HG03175 (cell line): ENCODE data around the gene CD2AP.
A peak's percentile ranks its signal among the peaks of the same experiment; 100 is the strongest.
"Not testable (repeated sequence)": the region's sequence is repeated elsewhere in the genome, so short reads cannot be mapped to it uniquely, and the experiment has no call there.

Experiments used
- ATAC-seq: cut with Tn5 transposase; IDR thresholded peaks from one replicate; pipeline ENCODE4 v1.9.1; 2021; ENCODE audit warnings: mild to moderate bottlenecking, moderate library complexity; ENCODE audit not compliant: unreplicated experiment

Gene CD2AP

GRCh38 chr6:47477497-47478232 lies at the start of gene CD2AP:
CD2AP (plus strand) TSS chr6:47477789; CDS start chr6:47478245, 456 bp downstream.
- ATAC-seq = peak; percentile 83

- ATAC-seq = no peak
These were observed 49.3 kb upstream of the CD2AP start for GRCh38 chr6:47428288-47428687.

GRCh38 chr6:47428746-47429664 lies 48.6 kb upstream of the CD2AP start:
- no peak for ATAC-seq

GRCh38 chr6:47434372-47435253 lies 43.0 kb upstream of the CD2AP start:
- ATAC-seq = no peak

GRCh38 chr6:47435254-47435612 lies 42.4 kb upstream of the CD2AP start:
- no peak for ATAC-seq

- peak; percentile 70 for ATAC-seq
These were observed 40.0 kb upstream of the CD2AP start for GRCh38 chr6:47437592-47437991.

GRCh38 chr6:47438481-47439347 lies 38.9 kb upstream of the CD2AP start:
- ATAC-seq = peak; percentile 77

- peak; percentile 15 for ATAC-seq
These were observed 38.3 kb upstream of the CD2AP start for GRCh38 chr6:47439348-47439668.

GRCh38 chr6:47440719-47441118 lies 36.9 kb upstream of the CD2AP start:
- peak; percentile 81 for ATAC-seq

GRCh38 chr6:47444964-47445363 lies 32.6 kb upstream of the CD2AP start:
- not testable (repeated sequence) for ATAC-seq

- ATAC-seq = no peak
These were observed 30.8 kb upstream of the CD2AP start for GRCh38 chr6:47446669-47447330.

- ATAC-seq = no peak
These were observed 29.9 kb upstream of the CD2AP start for GRCh38 chr6:47447722-47448121.

GRCh38 chr6:47451162-47451561 lies 26.4 kb upstream of the CD2AP start:
- no peak for ATAC-seq

- no peak for ATAC-seq
These were observed 24.7 kb upstream of the CD2AP start for GRCh38 chr6:47452899-47453298.

- ATAC-seq = no peak
These were observed 24.1 kb upstream of the CD2AP start for GRCh38 chr6:47453372-47453936.

GRCh38 chr6:47454713-47455396 lies 22.7 kb upstream of the CD2AP start:
- ATAC-seq = no peak

- ATAC-seq = peak; percentile 69
These were observed 21.9 kb upstream of the CD2AP start for GRCh38 chr6:47455533-47456209.

- ATAC-seq = no peak
These were observed 21.0 kb upstream of the CD2AP start for GRCh38 chr6:47456536-47456975.
